ENCODE measurements around the gene SH3GL2. TPM values are rescaled to one million over a fixed set of nuclear protein-coding genes. Genes with fewer than 3 reads are reported as not detected.

The SH3GL2 gene
- total RNA-seq, 2 donors from 2014 or later, result not detected

DNA sequence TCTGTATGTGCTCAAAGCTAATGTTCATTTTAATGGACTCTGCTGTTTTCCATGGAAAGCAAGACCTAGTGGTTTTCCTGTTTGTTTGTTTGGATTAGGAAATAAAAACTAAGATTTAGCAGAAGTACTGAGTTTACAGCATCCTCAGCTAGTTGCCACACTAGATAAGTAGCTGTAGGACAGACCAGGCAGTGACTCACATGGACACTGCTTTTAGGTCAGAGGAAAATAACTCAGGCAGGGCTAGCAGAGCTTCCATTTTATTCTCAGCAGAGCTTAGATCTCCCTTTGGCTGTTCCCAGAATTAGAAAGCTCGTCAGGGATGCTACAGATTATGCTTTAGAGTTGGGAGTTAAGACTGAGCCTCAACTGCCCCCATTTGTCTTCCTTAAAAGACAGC lies 204.4 kb downstream of the SH3GL2 start:
- DNase-seq (ENCODE audit: low spot score), result no peak
- intact Hi-C loops (cut with DNase I), result no loop called here

DNA sequence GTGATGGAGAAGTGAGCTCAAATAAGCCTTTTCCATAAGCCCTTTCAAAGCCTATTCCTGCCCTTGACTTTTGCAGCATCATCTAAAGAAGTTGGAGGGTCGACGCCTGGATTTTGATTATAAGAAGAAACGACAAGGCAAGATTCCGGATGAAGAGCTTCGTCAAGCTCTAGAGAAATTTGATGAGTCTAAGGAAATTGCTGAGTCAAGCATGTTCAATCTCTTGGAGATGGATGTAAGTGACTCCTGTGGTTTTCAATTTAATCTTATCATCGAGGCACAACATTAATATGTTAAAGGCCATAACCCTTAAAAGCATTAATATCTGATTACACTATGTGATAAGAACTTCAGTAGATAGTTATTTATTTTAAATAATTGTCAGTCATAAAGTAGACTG lies 210.4 kb downstream of the SH3GL2 start:
- intact Hi-C loops (cut with DNase I), result no loop called here
- DNase-seq (ENCODE audit: low spot score), result no peak

DNA sequence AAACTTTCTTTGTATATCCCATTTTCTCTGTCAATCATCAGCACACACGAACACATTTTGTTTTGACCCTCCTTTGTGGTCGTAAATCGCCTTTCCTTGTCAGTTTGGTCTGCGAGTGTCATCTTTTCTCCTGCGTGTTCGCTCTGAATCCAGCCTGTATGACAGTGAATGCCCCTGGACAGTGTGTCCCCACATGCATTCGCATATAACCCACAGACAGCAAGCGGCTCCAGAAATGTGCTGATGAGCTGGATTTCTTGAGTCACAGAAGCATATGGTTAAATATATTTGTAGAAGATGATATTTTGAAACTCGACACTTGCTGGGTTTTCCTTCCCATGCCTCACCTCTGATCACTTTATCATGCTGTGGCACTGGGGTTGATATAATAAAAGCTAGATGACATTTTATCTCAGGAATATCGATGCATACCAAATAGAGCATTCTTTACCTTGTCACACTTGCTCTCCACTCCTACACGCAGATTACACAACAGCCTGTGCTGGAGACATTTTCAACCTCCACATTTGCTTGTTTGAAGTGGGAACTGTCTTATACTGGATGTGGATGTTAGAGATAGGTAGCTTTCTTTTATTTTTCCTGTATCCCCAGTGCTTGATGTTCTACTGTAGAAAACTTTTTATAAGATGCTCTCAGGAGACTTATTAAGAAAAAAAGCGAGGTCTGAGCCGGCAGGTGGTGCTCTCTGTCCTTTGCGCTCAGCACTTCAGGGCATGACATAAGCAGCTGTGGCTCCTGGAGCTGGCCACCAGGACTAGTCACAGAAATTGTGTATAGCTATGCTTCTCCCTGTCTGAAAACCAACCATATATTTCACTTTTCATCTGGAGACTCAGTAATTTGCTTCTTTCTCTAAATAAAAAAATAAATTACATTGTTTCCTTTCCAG lies 215.1 kb downstream of the SH3GL2 start:
- intact Hi-C loops (cut with DNase I), result no loop called here
- no peak for DNase-seq (ENCODE audit: low spot score)

- intact Hi-C loops (cut with DNase I), result loop anchor here in 1 of 2 donors (5.0 kb wide), 1 partner anchor 268 kb away; no protein-coding TSS in a partner anchor
- no peak for DNase-seq (ENCODE audit: low spot score)
Measured at GRCh38 chr9:17795744-17796143, 216.9 kb downstream of the SH3GL2 start.

DNA sequence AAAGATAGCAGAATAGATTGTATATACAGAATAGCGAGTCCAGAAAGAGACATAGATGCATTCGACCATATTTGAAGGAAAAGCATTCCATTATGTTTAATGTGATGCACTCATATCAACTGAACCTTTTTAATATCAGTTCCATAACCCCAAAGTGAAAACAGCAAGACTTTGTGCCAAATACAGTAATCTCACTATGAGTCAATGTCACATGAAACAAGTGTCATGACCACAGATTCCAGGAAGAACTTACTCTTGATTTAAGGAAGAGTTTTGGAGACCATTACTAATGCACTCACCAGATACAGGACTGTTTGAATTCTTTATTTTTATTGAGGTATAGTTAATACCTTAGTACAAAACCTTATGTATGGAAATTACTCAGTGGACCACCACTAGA lies 220.5 kb downstream of the SH3GL2 start:
- no peak for DNase-seq (ENCODE audit: low spot score)
- intact Hi-C loops (cut with DNase I), result loop anchor here in 1 of 2 donors (5.0 kb wide), 1 partner anchor 272 kb away; no protein-coding TSS in a partner anchor

DNA sequence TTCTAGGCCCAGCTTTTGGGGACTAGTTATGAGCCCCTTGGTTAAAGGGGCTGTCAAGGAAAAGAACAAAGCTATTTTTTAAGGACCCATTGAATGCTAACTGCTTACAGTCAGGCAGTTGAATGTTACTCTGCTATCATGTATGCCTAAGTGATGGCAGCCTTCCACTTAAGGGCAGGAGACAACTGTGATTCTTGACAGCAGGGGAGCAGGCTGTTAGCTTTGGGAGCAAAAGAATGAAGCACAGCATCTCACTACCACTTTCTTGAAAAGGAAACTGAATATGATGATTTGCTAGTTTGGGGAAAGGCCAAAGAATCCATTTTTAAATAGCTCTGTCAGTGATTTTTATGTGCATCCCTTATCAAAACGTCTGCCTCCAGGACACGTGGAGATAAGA lies 221.6 kb downstream of the SH3GL2 start:
- DNase-seq (ENCODE audit: low spot score), result no peak
- intact Hi-C loops (cut with DNase I), result no loop called here

- no peak for DNase-seq (ENCODE audit: low spot score)
- intact Hi-C loops (cut with DNase I), result no loop called here
Measured at GRCh38 chr9:17802249-17802857, 223.5 kb downstream of the SH3GL2 start.

GRCh38 chr9:17807613-17808282 lies 228.9 kb downstream of the SH3GL2 start:
- DNase-seq (ENCODE audit: low spot score), result no peak
- intact Hi-C loops (cut with DNase I), result no loop called here

DNA sequence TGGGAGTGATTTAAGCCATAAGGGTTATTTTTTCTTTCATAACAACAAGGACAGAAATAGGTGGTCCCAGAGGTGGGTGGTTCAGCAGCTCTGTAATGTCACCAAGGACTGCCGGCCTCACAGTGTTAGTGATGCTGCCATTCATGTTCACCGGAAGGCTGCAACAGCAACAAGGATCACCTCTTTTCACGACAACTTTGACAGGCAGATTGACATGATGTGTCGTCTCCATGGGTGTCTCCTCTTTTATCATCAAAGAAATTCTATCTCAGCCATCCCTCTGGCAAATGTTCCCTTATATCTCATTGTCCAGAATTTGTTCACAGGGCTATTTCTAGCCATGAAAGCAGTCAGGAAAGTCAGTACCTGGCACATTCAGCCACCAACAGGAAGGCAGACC lies 231.5 kb downstream of the SH3GL2 start:
- DNase-seq (ENCODE audit: low spot score), result no peak
- intact Hi-C loops (cut with DNase I), result loop anchor here (5.0 to 10.0 kb wide), 3 partner anchors 394 to 1214 kb away; no protein-coding TSS in a partner anchor

DNA sequence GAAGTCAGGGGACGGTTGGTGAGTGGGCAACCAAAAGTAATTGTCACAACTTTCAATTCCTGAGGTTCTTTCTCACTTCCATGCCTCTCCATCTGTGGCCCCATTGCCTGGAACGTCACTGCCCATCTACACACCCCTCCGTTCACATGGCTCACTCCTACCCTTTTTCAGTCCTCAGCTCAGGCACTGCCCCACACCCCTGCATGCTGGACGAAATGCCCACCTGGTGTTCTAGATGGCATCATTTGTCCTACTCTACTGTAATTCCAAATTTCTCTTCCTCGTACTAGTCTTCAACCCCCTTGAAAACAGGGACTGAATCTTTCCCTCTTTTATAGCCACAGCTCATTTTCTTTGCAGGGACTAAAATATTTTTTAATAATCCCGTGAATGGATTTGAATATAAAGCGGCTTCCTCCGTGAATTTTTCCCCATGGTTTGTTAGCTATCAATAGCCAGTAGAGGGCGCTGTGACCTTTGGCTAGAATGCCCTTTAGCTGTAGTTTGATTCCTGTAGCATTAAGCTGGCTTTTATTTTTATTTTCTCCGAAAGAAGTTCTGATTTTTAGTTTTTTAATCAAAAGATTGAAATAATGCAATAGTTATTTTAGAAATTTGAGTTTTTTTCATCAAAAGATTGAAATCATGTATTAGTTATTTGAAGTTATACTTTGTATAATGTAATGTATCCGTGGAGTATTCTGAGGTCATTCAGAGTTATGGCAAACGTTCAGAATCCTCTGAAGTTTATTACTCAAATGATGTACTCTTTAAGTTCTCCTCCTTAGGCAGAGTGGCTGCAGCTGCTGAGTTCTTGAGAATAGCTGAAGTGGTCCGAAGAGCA lies 232.1 kb downstream of the SH3GL2 start:
- intact Hi-C loops (cut with DNase I), result loop anchor here (5.0 to 10.0 kb wide), 3 partner anchors 394 to 1214 kb away; no protein-coding TSS in a partner anchor
- DNase-seq (ENCODE audit: low spot score), result no peak

DNA sequence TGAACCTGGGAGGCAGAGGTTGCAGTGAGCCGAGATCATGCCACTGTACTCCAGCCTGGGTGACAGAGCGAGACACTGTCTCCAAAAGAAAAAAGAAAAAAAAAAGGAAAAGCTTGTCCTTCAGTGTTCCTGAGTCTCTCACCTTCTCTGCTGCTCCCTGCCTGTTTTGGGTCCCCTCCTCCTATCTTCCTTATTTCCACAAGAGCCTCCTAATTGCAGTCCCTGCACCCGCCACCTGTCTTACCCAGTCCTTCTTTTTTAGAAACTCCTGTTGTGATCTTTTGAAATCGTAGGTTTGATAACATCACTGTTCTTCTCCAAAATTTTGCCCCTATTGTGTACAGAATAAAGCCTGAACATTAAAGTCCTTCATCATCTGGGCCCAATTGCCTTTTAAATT lies 234.9 kb downstream of the SH3GL2 start:
- intact Hi-C loops (cut with DNase I), result loop anchor here (5.0 to 10.0 kb wide), 3 partner anchors 391 to 1211 kb away; no protein-coding TSS in a partner anchor

DNA sequence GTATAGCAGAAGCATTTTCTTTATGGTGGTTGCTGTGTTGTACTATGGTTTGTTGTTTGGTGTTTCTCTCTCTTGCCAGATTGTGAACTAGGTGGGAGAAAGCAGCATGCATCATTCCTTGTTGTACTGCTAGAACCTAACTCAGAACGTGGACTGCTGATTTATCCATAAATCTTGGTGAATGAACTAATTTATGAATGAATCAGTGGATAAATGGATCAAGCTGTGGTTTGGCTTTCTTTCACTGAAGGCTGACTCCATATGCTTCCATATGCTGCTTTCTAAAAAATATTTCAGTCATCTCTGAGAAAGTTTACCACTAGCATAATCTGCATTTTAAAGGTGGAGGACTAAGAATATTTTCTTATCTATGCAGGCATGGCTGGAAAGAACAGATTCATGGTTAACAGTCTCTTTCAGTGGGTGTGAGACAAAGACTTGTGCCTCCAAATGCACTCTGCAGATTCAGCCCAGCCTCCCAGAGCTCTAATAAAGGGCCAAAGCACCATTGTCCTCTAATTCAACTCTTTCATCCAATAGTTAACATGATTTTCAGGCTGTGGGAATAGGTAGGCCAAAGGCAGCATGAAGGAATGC lies 237.7 kb downstream of the SH3GL2 start:
- intact Hi-C loops (cut with DNase I), result loop anchor here in 1 of 2 donors (10.0 kb wide), 2 partner anchors 388 to 1208 kb away; no protein-coding TSS in a partner anchor

More for the DNA sequence above, 234.9 kb downstream of the SH3GL2 start:
- DNase-seq (ENCODE audit: low spot score), result no peak

GRCh38 chr9:17824191-17824590 lies 245.3 kb downstream of the SH3GL2 start:
- intact Hi-C loops (cut with DNase I), result no loop called here
- DNase-seq (ENCODE audit: low spot score), result no peak

More for the DNA sequence above, 237.7 kb downstream of the SH3GL2 start:
- DNase-seq (ENCODE audit: low spot score), result no peak

- DNase-seq (ENCODE audit: low spot score), result no peak
- intact Hi-C loops (cut with DNase I), result no loop called here
Measured at GRCh38 chr9:17824616-17825264, 245.9 kb downstream of the SH3GL2 start.

DNA sequence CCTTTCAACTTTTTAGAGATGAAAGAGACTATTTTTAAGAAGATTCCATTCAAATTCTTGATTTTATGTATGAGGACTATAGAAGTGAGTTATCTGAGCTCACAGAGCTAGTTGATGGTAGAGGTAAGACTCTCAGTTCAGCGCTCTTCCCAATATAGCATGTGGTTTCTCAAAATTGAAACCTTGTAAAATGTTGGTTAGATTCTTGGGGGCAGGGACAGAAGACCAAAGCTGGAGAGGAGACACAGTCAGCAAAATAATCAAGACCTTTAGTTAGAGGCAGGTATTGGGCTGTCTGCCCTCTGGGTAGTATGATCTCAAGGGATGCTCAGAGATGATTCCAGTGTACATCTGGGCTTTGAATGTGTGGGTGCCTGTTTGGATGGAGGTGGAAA lies 246.4 kb downstream of the SH3GL2 start:
- intact Hi-C loops (cut with DNase I), result no loop called here
- no peak for DNase-seq (ENCODE audit: low spot score)

- intact Hi-C loops (cut with DNase I), result no loop called here
- no peak for DNase-seq (ENCODE audit: low spot score)
Measured at GRCh38 chr9:17829064-17829463, 250.2 kb downstream of the SH3GL2 start.

- no peak for DNase-seq (ENCODE audit: low spot score)
- intact Hi-C loops (cut with DNase I), result loop anchor here in 1 of 2 donors (10.0 kb wide), 1 partner anchor 65 kb away; no protein-coding TSS in a partner anchor
Measured at GRCh38 chr9:17829812-17830385, 251.0 kb downstream of the SH3GL2 start.
